Frontal cortex (tissue), 4 donors: ENCODE results near the gene DNMT3A. TPM values are rescaled to one million over a fixed set of nuclear protein-coding genes. Genes with fewer than 3 reads are reported as not detected.

Experiments used
- DNase-seq, 2 donors: peaks; one replicate each; pipeline ENCODE4 v3.0.0; 2012; ENCODE audit warnings: low spot score in 2 of 2
- FAIRE-seq: peaks from 2 replicates; lab custom pipeline; 2012; peaks lifted over from hg19 to GRCh38; lab: Jason Lieb, UNC
- total RNA-seq: library from RNA; depleted of rRNA; stranded (reverse); fragments of >200 nt; gene quantifications from one replicate; pipeline ENCODE4 v1.2.3, GENCODE V29; 2014
- donor health status: control.
- donor health status: control.
- donor health status: control.

Gene DNMT3A
- total RNA-seq, 1 donor from 2014 or later = 71.3 TPM

GRCh38 chr2:25250331-25251070 lies 91.2 kb downstream of the DNMT3A start:
- no peak for FAIRE-seq

GRCh38 chr2:25249785-25250184 lies 91.9 kb downstream of the DNMT3A start:
- DNase-seq (no peak), FAIRE-seq (no peak)

More at GRCh38 chr2:25250331-25251070, 91.2 kb downstream of the DNMT3A start:
- DNase-seq = peak in 1 of 2 donors; percentile 56

GRCh38 chr2:25247792-25248512 lies 93.8 kb downstream of the DNMT3A start:
- FAIRE-seq = no peak
- DNase-seq = no peak

- no peak for FAIRE-seq
- DNase-seq = no peak
Observed at GRCh38 chr2:25246558-25247290, 95.0 kb downstream of the DNMT3A start.

- FAIRE-seq = no peak
- DNase-seq = no peak
Observed at GRCh38 chr2:25246001-25246400, 95.7 kb downstream of the DNMT3A start.

- FAIRE-seq (no peak), DNase-seq (no peak)
Observed at GRCh38 chr2:25245141-25245540, 96.6 kb downstream of the DNMT3A start.

- no peak for DNase-seq
- FAIRE-seq = no peak
Observed at GRCh38 chr2:25243995-25244394, 97.7 kb downstream of the DNMT3A start.

GRCh38 chr2:25241452-25241851 lies 100.3 kb downstream of the DNMT3A start:
- no peak for FAIRE-seq

GRCh38 chr2:25240636-25241035 lies 101.1 kb downstream of the DNMT3A start:
- DNase-seq = no peak
- no peak for FAIRE-seq

More at GRCh38 chr2:25241452-25241851, 100.3 kb downstream of the DNMT3A start:
- no peak for DNase-seq

GRCh38 chr2:25238920-25239319 lies 102.8 kb downstream of the DNMT3A start:
- no peak for FAIRE-seq
- DNase-seq = no peak

- DNase-seq = no peak
- no peak for FAIRE-seq
Observed at GRCh38 chr2:25237764-25238163, 104.0 kb downstream of the DNMT3A start.

- FAIRE-seq (no peak), DNase-seq (no peak)
Observed at GRCh38 chr2:25236736-25237135, 105.0 kb downstream of the DNMT3A start.

- FAIRE-seq (no peak), DNase-seq (peak; percentile 56 to 60)
Observed at GRCh38 chr2:25234738-25235137, 107.0 kb downstream of the DNMT3A start.

GRCh38 chr2:25233916-25234605 lies 107.7 kb downstream of the DNMT3A start:
- FAIRE-seq (no peak), DNase-seq (no peak)

- FAIRE-seq (no peak), DNase-seq (no peak)
Observed at GRCh38 chr2:25232248-25232825, 109.4 kb downstream of the DNMT3A start.

GRCh38 chr2:25230948-25231311 lies 110.8 kb downstream of the DNMT3A start:
- no peak for FAIRE-seq
- DNase-seq = no peak

GRCh38 chr2:25230198-25230947 lies 111.4 kb downstream of the DNMT3A start:
- FAIRE-seq (no peak), DNase-seq (no peak)

- DNase-seq = no peak
- no peak for FAIRE-seq
Observed at GRCh38 chr2:25229279-25230197, 112.2 kb downstream of the DNMT3A start.
